ENCODE measurements around the gene ALG12. TPM values are rescaled to one million over a fixed set of nuclear protein-coding genes. Genes with fewer than 3 reads are reported as not detected.

ALG12 gene
- total and polyA plus RNA-seq, 2 donors (not counting 1 experiment from before 2014, with no cell fraction given), result 15.2 to 16.6 TPM

GRCh38 chr22:49949914-49950292 lies 31.7 kb upstream of the ALG12 start:
- no peaks in the 10 kb centered on the region for H3K27me3 ChIP-seq (replicated peaks in 1 of 4; ENCODE audit: control extremely low read depth in 1 of 4, control insufficient read depth in 3 of 4, insufficient read depth in 4 of 4, low read length in 3 of 4)
- no peak overlapping the region for H3K4me3 ChIP-seq (ENCODE audit: control extremely low read depth in 1 of 5, extremely low read depth in 1 of 5, insufficient read depth in 1 of 5, low read depth in 2 of 5, low read length in 4 of 5)
- peaks cover 0 to 12% (median 3%) of the 10 kb centered on the region in 3 donors for H3K9me3 ChIP-seq (ENCODE audit: control extremely low read depth in 1 of 3, control insufficient read depth in 2 of 3, insufficient read depth in 1 of 3, low read length in 2 of 3)
- ATAC-seq (ENCODE audit: low read depth) (no peak), DNase-seq (no peak)
- TF ChIP-seq CTCF (IDR thresholded peaks at IDR 0.05) (no peak), EZH2 (IDR thresholded peaks at IDR 0.05; ENCODE audit: borderline replicate concordance, insufficient read depth, low read depth, low read length, poor library complexity, severe bottlenecking) (no peak)
- H3K4me3 Mint-ChIP-seq, result no peak overlapping the region
- H3K4me1 Mint-ChIP-seq, result peaks cover 9% of the 10 kb centered on the region
- no peaks in the 10 kb centered on the region for H3K27me3 Mint-ChIP-seq
- no peaks in the 10 kb centered on the region for H3K79me2 ChIP-seq (ENCODE audit: control insufficient read depth, insufficient read depth, low read length)
- ChIA-PET POLR2A (no interaction called here), CTCF (no interaction called here)
- H3K27ac Mint-ChIP-seq, result no peak overlapping the region
- no peak overlapping the region for H2AFZ ChIP-seq (ENCODE audit: insufficient read depth, low read depth, low read length, poor library complexity, severe bottlenecking)
- H3K36me3 ChIP-seq (replicated peaks in 1 of 2; ENCODE audit: control extremely low read depth in 1 of 2, control insufficient read depth in 1 of 2, extremely low read depth in 1 of 2, insufficient read depth in 2 of 2, low read length in 1 of 2), result no peaks in the 10 kb centered on the region
- intact Hi-C loops (cut with micrococcal nuclease), result loop anchor here (2.0 kb wide), 1 partner anchor 13 kb away; no protein-coding TSS in a partner anchor
- no peak overlapping the region for H3K9ac ChIP-seq (ENCODE audit: low read length)
- H3K4me2 ChIP-seq (replicated peaks; ENCODE audit: low read depth, low read length, poor library complexity, severe bottlenecking), result no peak overlapping the region
- H3K9me3 Mint-ChIP-seq (ENCODE audit: insufficient read depth), result no peaks in the 10 kb centered on the region
- 91% methylated on average over 11 of the region's 11 CpGs for WGBS (ENCODE audit: insufficient coverage)
- H3K27ac ChIP-seq (ENCODE audit: low read length in 2 of 2), result no peak overlapping the region
- H3K4me1 ChIP-seq (ENCODE audit: control insufficient read depth in 2 of 2, insufficient read depth in 2 of 2, low read length in 2 of 2), result peaks cover 11 to 29% of the 10 kb centered on the region in 2 donors
- H4K20me1 ChIP-seq (ENCODE audit: control insufficient read depth, insufficient read depth, low read length, poor library complexity, severe bottlenecking), result no peaks in the 10 kb centered on the region

GRCh38 chr22:49948958-49949913 lies 31.0 kb upstream of the ALG12 start:
- Histone ChIP-seq H4K20me1 (ENCODE audit: control insufficient read depth, insufficient read depth, low read length, poor library complexity, severe bottlenecking) (no peaks in the 10 kb centered on the region), H3K4me2 (replicated peaks; ENCODE audit: low read depth, low read length, poor library complexity, severe bottlenecking) (no peak overlapping the region), H3K4me3 (ENCODE audit: control extremely low read depth in 1 of 5, extremely low read depth in 1 of 5, insufficient read depth in 1 of 5, low read depth in 2 of 5, low read length in 4 of 5) (no peak overlapping the region), H3K9me3 (ENCODE audit: control extremely low read depth in 1 of 3, control insufficient read depth in 2 of 3, insufficient read depth in 1 of 3, low read length in 2 of 3) (peaks cover 0 to 18% (median 3%) of the 10 kb centered on the region in 3 donors), H3K27me3 (replicated peaks in 1 of 4; ENCODE audit: control extremely low read depth in 1 of 4, control insufficient read depth in 3 of 4, insufficient read depth in 4 of 4, low read length in 3 of 4) (no peaks in the 10 kb centered on the region), H3K9ac (ENCODE audit: low read length) (no peak overlapping the region), H2AFZ (ENCODE audit: insufficient read depth, low read depth, low read length, poor library complexity, severe bottlenecking) (no peak overlapping the region), H3K79me2 (ENCODE audit: control insufficient read depth, insufficient read depth, low read length) (no peaks in the 10 kb centered on the region), H3K27ac (ENCODE audit: low read length in 2 of 2) (no peak overlapping the region), H3K36me3 (replicated peaks in 1 of 2; ENCODE audit: control extremely low read depth in 1 of 2, control insufficient read depth in 1 of 2, extremely low read depth in 1 of 2, insufficient read depth in 2 of 2, low read length in 1 of 2) (no peaks in the 10 kb centered on the region), H3K4me1 (ENCODE audit: control insufficient read depth in 2 of 2, insufficient read depth in 2 of 2, low read length in 2 of 2) (peaks cover 11 to 29% of the 10 kb centered on the region in 2 donors)
- DNase-seq, result no peak
- Mint-ChIP-seq H3K4me3 (no peak overlapping the region), H3K9me3 (ENCODE audit: insufficient read depth) (no peaks in the 10 kb centered on the region), H3K4me1 (peaks cover 9% of the 10 kb centered on the region), H3K27ac (no peak overlapping the region), H3K27me3 (no peaks in the 10 kb centered on the region)
- ChIA-PET CTCF (no interaction called here), POLR2A (interaction anchor here (1.1 kb wide), 1 partner anchor 8 kb away, joined by 5 read pairs; no protein-coding TSS in a partner anchor)
- TF ChIP-seq EZH2 (IDR thresholded peaks at IDR 0.05; ENCODE audit: borderline replicate concordance, insufficient read depth, low read depth, low read length, poor library complexity, severe bottlenecking) (no peak), CTCF (IDR thresholded peaks at IDR 0.05) (no peak)
- no peak for ATAC-seq (ENCODE audit: low read depth)
- 94% methylated on average over 39 of the region's 42 CpGs for WGBS (ENCODE audit: insufficient coverage)
- intact Hi-C loops (cut with micrococcal nuclease), result no loop called here

Data from B cell (primary cell).